NCI-H2196 treated with DMSO at 0.1 percent for 48 hours (cell line): ENCODE measurements around the gene NRBF2.
"Not testable (repeated sequence)": the region's sequence is repeated elsewhere in the genome, so short reads cannot be mapped to it uniquely, and the experiment has no call there.

Experiments used
- DNase-seq: peaks from one replicate; lab custom pipeline; 2025; ENCODE audit not compliant: unreplicated experiment; lab: John Stamatoyannopoulos, UW

NRBF2 gene

DNA sequence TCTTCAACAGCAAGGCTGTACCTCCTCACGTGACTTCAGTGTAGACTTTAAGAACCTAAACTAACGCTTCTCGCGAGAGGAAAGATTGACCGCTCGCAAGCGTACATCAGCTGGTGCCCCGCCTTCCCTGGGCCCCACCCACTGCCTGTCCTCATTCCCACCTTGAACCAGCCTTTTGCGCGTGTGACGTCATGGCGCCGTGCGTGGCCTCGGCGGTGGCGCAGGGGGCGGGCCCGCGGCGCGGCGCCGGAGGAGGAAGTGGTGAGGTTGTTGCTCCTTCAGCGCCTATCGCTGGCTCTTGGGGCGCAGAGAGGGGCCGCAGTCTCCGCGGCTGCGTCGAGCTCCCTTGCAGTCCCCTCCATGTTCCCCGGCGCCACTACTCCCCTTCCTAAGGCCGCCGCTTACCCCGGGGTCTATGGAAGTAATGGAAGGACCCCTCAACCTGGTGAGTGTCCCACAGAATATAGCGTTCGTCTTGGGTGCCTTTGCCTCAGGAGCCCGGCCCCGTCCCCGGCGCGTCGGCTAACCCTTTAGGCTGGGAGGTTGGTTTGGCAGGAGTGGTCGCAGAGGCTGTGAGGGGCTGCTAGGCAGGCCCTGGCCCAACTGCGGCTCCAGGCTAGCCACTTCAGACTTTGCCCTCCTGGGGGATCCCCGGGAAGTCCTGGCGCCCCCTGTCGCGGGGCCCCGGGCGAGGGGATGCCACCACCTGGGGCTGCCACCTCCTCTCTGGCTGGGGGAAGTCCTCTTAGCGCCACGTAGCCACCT is at the start of gene NRBF2:
Gene NRBF2 (plus strand): TSS at position 273 of the 765 bp plus-strand sequence. CDS start 143 bp downstream, at position 416.
- DNase-seq: peak; percentile 77

DNA sequence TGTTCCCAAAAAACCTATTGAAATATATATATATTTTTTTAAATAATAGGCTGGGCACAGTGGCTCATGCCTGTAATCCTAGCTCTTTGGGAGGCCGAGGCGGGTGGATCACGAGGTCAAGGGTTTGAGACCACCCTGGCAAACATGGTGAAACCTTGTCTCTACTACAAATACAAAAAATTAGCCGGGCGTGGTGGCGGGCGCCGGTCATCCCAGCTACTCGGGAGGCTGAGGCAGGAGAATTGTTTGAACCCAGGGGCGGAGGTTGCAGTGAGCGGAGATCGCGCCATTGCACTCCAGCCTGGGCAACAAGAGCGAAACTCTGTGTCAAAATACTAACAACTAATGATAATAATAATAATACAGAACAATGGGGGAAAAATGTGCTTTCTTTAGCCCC is 49.7 kb upstream of the NRBF2 start:
- DNase-seq: not testable (repeated sequence)

GRCh38 chr10:63083904-63084689 is 49.0 kb upstream of the NRBF2 start:
- DNase-seq: peak; percentile 20

GRCh38 chr10:63084690-63085382 is 48.3 kb upstream of the NRBF2 start:
- no peak for DNase-seq

DNA sequence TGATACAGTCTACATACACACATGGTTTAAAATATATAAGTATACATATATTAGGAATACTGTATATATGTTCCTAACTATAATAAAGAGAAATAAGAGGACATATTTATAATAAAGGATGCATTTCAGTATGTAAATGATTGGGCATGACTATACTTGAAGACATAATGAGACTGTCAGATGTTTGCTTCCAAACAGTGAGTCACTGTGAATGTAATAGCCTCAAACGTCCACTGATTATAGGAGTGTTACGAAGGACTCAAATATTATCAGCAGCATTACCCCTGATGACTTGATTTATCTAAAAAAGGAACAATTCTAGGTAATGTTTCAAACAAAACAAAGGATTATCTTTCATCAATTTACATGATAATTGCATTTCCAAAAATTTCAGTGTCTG is 39.9 kb upstream of the NRBF2 start:
- DNase-seq: no peak

- DNase-seq: no peak
Measured at GRCh38 chr10:63094405-63094804, 38.7 kb upstream of the NRBF2 start.

- no peak for DNase-seq
Measured at GRCh38 chr10:63094881-63095280, 38.2 kb upstream of the NRBF2 start.

GRCh38 chr10:63099734-63100133 is 33.4 kb upstream of the NRBF2 start:
- no peak for DNase-seq

DNA sequence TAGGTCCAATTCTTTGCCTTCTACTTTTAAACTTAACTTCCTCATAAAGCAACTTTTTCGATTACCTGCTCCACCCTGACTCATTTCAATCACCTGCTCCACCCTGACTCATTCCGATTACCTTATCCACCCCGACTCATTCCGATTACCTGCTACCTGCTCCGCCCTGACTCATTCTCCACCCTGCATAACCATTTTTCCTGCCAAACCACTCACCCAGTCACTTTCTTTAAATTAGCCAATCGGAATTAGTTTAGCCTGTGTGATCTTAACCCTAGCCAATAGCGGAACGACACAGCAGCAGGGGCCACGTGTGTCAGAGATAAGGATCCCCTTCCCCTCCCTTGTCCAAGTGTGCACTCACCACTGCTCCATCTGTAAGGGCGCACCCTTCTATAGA is 32.0 kb upstream of the NRBF2 start:
- DNase-seq: not testable (repeated sequence)

GRCh38 chr10:63102279-63102883 is 30.7 kb upstream of the NRBF2 start:
- not testable (repeated sequence) for DNase-seq

GRCh38 chr10:63103178-63103577 is 29.9 kb upstream of the NRBF2 start:
- not testable (repeated sequence) for DNase-seq

DNA sequence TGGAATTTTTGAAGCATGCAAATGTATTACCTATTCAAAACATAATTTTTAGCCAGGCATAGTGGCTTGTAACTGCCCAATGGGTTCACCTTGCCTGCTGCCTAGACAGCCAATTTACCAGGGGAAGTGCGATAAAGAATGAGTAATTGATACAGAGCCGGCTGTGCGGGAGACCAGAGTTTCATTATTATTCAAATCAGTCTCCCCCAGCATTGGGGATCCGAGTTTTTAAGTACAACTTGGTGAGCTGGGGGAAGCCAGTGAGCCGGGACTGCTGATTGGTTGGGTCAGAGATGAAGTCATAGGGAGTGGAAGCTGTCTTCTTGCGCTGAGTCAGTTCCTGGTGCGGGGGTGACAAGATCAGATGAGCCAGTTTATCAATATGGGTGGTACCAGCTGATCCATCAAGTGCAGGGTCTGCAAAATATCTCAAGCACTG is 29.1 kb upstream of the NRBF2 start:
- no peak for DNase-seq

DNA sequence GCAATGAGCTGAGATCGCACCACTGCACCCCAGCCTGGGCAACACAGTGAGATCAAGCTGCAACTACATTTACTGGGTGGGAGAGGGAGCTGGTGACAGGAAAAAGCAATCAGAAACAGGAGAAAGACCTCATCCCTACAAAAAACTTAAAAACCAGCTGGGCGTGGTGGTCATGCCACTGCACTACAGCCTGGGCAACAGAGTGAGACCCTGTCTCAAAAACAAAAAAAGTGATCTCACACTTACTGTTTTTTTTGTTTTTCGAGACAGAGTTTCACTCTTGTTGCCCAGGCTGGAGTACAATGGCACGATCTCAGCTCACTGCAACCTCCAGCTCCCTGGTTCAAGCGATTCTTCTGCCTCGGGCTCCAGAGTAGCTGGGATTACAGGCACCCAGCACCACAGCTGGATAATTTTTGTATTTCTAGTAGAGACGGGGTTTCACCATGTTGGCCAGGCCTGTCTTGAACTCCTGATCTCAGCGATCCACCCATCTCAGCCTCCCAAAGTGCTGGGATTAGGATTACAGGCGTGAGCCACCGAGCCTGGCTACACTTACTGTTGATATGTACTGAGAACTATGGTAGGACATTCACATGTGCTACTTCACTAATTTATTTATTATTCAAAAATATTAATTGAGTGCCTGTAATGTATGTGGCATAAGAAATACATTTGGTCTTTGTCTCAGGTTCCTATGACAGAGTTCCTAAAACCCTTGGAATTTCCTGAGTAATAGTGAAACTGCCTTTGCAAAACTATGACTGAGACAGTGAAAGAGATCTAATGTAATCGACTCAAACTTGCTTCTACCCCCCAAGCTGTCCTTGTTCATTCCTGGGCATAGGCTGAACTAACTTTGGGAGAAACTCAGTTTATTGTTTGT is 27.7 kb upstream of the NRBF2 start:
- no peak for DNase-seq

DNA sequence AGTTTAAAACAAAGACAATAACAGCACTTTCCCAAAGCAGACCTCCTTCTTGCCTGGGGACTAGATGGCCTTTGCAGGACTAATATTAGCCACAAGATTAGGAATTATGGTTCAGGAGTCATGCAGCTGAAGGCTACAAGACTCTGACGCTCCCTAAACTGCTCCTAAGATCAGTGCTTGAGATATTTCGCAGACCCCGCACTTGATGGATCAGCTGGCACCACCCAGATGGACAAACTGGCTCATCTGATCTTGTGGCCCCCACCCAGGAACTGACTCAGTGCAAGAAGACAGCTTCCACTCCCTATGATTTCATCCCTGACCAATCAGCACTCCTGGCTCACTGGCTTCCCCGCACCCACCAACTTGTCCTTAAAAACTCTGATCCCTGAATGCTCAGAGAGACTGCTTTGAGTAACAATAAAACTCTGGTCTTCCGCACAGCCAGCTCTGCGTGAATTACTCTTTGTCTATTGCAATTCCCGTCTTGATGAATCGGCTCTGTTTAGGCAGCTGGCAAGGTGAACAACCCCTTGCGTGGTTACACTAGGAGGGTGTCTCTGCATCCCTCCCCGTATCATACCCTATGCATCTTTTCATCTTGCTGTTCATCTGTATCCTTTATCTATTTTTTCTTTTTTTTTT is 26.9 kb upstream of the NRBF2 start:
- no peak for DNase-seq

GRCh38 chr10:63107943-63108437 is 25.1 kb upstream of the NRBF2 start:
- no peak for DNase-seq

DNA sequence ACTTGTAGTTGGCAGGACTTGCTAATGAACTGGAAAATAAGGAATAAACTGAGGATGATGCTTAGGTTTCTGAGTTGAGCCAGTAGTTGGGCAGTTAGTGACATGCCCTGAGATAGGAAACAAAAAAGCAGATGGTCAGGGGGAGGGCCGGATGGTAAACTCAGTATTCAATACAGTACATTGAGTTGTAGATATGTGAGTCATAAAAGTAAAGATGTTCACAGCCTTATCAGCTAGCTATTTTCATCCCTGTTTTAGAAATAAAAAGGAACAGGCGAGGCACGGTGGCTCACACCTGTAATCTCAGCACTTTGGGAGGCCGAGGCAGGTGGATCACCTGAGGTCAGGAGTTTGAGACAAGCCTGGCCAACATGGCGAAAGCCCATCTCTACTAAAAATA is 22.2 kb upstream of the NRBF2 start:
- DNase-seq: no peak

DNA sequence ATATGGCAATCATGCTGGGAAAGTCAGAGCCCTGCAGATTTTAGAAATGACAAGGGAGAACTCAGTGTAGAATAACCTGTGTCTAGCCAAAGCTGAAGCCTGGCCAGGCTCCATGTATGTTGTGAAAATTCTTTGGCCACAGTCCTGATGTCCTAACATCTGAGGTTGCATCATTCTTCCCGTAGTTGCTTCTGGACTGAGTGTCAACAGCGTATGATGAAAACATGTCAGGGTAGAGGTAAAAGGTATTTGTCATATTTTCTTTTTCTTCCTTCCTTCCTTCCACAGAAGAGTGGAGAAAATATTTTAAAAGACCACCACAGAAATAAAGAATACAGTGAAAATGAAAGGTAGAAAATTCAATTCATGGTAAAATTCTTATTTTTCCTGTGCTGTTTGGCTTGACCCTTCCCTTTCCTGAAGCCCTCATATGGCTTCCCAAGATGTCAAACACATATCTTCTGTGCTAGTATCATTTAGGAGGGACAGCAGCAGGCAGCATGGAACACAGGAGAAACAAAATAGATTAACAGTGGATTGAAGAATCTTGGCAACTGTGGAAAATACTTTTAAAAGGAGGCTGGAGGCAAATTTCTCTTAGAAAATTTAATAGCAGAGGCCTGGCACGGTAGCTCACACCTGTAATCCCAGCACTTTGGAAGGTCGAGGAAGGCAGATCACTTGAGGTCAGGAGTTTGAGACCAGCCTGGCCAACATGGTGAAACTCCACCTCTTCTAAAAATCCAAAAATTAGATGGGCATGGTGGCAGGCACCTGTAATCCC is 18.9 kb upstream of the NRBF2 start:
- no peak for DNase-seq

- DNase-seq: no peak
Measured at GRCh38 chr10:63115732-63116383, 17.3 kb upstream of the NRBF2 start.
